Measurements from ENCODE around the gene PARD3.

Gene PARD3

DNA sequence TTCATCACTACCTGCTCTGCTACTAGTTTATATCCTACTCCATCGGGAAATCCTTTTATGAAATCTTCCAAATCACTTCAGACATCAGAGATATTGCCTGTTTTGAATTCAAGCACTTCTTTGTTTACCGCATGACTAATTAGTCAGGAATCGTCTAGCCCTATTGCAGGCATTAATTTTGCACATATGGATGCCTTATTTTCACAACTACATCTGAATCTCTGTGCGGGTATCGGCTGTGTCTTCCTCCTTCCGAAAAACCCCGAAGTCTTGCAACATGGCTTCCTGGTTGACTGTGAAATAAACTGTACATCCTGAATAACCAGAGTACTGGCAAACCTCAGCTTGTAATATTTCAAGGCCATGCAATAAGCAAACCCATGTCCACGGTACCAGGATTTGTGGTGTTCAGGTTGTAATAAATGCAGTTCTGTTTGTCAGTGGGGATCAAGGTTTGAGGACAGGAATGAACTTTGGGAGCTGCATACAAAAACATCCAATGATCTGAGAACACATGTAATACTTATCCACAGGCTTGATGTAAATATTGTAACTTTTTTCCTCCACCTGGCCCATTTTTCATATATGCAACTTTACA is 642.1 kb downstream of the PARD3 start:
- no peak overlapping the region for H3K4me3 ChIP-seq (ENCODE audit: low read depth, low read length)
- no peak for DNase-seq (ENCODE audit: low read depth)
- TF ChIP-seq, protein P1, sequence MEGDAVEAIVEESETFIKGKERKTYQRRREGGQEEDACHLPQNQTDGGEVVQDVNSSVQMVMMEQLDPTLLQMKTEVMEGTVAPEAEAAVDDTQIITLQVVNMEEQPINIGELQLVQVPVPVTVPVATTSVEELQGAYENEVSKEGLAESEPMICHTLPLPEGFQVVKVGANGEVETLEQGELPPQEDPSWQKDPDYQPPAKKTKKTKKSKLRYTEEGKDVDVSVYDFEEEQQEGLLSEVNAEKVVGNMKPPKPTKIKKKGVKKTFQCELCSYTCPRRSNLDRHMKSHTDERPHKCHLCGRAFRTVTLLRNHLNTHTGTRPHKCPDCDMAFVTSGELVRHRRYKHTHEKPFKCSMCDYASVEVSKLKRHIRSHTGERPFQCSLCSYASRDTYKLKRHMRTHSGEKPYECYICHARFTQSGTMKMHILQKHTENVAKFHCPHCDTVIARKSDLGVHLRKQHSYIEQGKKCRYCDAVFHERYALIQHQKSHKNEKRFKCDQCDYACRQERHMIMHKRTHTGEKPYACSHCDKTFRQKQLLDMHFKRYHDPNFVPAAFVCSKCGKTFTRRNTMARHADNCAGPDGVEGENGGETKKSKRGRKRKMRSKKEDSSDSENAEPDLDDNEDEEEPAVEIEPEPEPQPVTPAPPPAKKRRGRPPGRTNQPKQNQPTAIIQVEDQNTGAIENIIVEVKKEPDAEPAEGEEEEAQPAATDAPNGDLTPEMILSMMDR (IDR thresholded peaks at IDR 0.05; ENCODE audit: low read depth, low read length, missing control alignments), result no peak

DNA sequence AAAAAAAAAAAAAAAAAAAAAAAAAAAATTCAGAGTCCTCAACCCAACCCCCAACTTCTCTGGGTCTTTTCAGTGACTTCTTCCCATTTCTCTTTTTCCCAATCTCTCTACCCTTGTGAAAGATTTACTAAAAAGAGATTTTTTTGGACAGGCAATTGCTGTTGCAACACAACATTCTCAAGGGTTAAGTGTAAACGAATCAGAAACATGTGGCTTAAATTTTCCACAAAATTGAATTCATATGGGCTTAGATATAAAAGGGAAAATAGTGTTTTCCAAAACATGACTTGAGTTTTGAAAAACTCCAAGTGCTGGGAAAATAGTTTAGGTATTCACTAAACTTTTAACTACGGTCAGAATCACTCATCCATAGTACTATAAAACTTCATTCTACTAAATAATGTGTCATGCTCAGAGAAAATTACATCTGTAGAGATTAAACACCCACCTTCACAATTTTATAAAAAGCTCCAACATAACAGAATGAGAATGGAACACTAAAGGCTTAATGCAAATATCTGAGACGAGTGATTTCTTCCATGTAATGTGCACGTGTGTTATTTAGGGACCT is 643.1 kb downstream of the PARD3 start:
- TF ChIP-seq, protein P1 (IDR thresholded peaks at IDR 0.05; ENCODE audit: low read depth, low read length, missing control alignments), result no peak
- DNase-seq (ENCODE audit: low read depth), result no peak
- H3K4me3 ChIP-seq (ENCODE audit: low read depth, low read length), result no peak overlapping the region

GRCh38 chr10:34169677-34170076 is 645.4 kb downstream of the PARD3 start:
- no peak for DNase-seq (ENCODE audit: low read depth)
- H3K4me3 ChIP-seq (ENCODE audit: low read depth, low read length), result no peak overlapping the region
- TF ChIP-seq, protein P1 (IDR thresholded peaks at IDR 0.05; ENCODE audit: low read depth, low read length, missing control alignments), result no peak

DNA sequence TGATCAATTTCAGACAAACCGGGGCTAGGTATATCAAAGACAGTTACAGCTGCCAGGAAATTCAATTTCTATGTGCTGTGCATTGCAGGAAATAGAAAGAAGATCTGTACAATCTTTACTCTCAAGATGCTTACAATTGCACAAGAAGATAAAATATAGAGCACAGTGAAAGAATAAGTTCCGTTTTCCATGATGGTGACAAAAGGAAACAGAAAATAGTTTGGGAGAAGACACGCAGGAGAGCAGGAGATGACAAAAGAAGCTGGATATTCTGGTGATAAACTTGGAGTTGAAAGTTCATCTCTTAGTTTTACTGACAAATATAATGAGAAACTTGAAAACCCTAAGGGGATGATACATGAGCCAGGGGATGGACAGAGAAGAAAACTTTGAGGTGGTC is 646.0 kb downstream of the PARD3 start:
- H3K4me3 ChIP-seq (ENCODE audit: low read depth, low read length), result no peak overlapping the region
- DNase-seq (ENCODE audit: low read depth), result no peak
- TF ChIP-seq, protein P1 (IDR thresholded peaks at IDR 0.05; ENCODE audit: low read depth, low read length, missing control alignments), result no peak

GRCh38 chr10:34168439-34168838 is 646.7 kb downstream of the PARD3 start:
- TF ChIP-seq, protein P1 (IDR thresholded peaks at IDR 0.05; ENCODE audit: low read depth, low read length, missing control alignments), result no peak
- H3K4me3 ChIP-seq (ENCODE audit: low read depth, low read length), result no peak overlapping the region
- no peak for DNase-seq (ENCODE audit: low read depth)

DNA sequence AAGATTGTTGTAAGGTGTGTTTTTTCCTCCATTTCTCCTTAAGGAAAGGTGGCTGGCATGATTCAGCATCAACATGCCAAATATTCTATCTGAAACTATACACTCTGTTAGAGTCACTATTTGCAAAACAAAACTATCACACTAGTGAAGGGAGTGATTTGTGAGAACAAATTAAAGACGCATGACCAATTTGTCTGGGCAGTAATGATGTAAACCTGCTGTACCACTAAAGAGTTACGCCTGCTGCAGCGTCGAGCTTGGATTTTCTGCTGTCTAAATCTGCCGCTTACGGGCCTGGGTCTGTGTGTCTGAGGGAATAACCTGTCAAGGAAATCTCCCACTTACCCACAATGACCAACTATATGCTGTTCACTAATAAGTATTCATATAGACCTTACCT is 648.3 kb downstream of the PARD3 start:
- H3K4me3 ChIP-seq (ENCODE audit: low read depth, low read length), result no peak overlapping the region
- DNase-seq (ENCODE audit: low read depth), result no peak
- TF ChIP-seq, protein P1 (IDR thresholded peaks at IDR 0.05; ENCODE audit: low read depth, low read length, missing control alignments), result no peak

DNA sequence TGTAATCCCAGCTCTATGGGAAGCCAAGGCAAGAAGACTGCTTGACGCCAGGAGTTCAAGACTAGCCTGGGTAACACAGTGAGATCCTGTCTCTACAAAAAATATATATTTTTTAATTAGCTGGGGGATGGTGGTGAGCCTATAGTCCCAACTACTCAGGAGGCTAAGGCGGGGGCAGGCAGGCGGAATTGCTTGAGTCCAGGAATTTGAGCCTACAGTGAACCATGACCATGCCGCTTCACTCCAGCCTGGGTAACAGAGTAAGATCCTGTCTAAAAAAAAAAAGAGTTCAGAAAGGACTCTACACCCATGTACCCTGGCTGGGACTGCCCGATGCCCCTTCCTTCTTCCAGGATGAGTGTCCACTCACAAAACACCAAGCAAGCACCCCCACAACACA is 648.7 kb downstream of the PARD3 start:
- H3K4me3 ChIP-seq (ENCODE audit: low read depth, low read length), result no peak overlapping the region
- no peak for DNase-seq (ENCODE audit: low read depth)
- TF ChIP-seq, protein P1 (IDR thresholded peaks at IDR 0.05; ENCODE audit: low read depth, low read length, missing control alignments), result no peak

All from GM12864 (cell line).